ENCODE results near the gene GRID1.
A peak's percentile ranks its signal among the peaks of the same experiment; 100 is the strongest.

The GRID1 gene

GRCh38 chr10:86312701-86313270 lies 53.8 kb downstream of the GRID1 start:
- peak; percentile 22 for DNase-seq

- peak; percentile 9 for DNase-seq
Measured at GRCh38 chr10:86311906-86312305, 54.7 kb downstream of the GRID1 start.

- DNase-seq, result peak; percentile 11
Measured at GRCh38 chr10:86311190-86311589, 55.4 kb downstream of the GRID1 start.

- peak; percentile 12 for DNase-seq
Measured at GRCh38 chr10:86310702-86311101, 55.9 kb downstream of the GRID1 start.

GRCh38 chr10:86310291-86310690 lies 56.3 kb downstream of the GRID1 start:
- peak; percentile 22 for DNase-seq

- DNase-seq, result peak; percentile 5
Measured at GRCh38 chr10:86308056-86308455, 58.5 kb downstream of the GRID1 start.

- DNase-seq, result peak; percentile 51
Measured at GRCh38 chr10:86306628-86307278, 59.8 kb downstream of the GRID1 start.

GRCh38 chr10:86305521-86305920 lies 61.1 kb downstream of the GRID1 start:
- DNase-seq, result no peak

- peak; percentile 11 for DNase-seq
Measured at GRCh38 chr10:86304436-86304835, 62.2 kb downstream of the GRID1 start.

- DNase-seq, result no peak
Measured at GRCh38 chr10:86303626-86304025, 63.0 kb downstream of the GRID1 start.

- peak; percentile 13 for DNase-seq
Measured at GRCh38 chr10:86301971-86302370, 64.6 kb downstream of the GRID1 start.

GRCh38 chr10:86300931-86301830 lies 65.4 kb downstream of the GRID1 start:
- DNase-seq, result peak; percentile 20

GRCh38 chr10:86300399-86300925 lies 66.1 kb downstream of the GRID1 start:
- no peak for DNase-seq

- DNase-seq, result no peak
Measured at GRCh38 chr10:86299562-86299961, 67.0 kb downstream of the GRID1 start.

GRCh38 chr10:86298501-86299001 lies 68.0 kb downstream of the GRID1 start:
- peak; percentile 13 for DNase-seq

GRCh38 chr10:86295791-86296190 lies 70.8 kb downstream of the GRID1 start:
- peak; percentile 15 for DNase-seq

GRCh38 chr10:86295351-86295750 lies 71.2 kb downstream of the GRID1 start:
- DNase-seq, result peak; percentile 5

- DNase-seq, result peak; percentile 25
Measured at GRCh38 chr10:86294346-86295265, 72.0 kb downstream of the GRID1 start.

- DNase-seq, result peak; percentile 29
Measured at GRCh38 chr10:86293396-86293791, 73.2 kb downstream of the GRID1 start.

GRCh38 chr10:86292462-86293395 lies 73.9 kb downstream of the GRID1 start:
- DNase-seq, result peak; percentile 32
